ENCODE measurements around the gene DCX.
A peak's percentile ranks its signal among the peaks of the same experiment; 100 is the strongest.

DCX gene

DNA sequence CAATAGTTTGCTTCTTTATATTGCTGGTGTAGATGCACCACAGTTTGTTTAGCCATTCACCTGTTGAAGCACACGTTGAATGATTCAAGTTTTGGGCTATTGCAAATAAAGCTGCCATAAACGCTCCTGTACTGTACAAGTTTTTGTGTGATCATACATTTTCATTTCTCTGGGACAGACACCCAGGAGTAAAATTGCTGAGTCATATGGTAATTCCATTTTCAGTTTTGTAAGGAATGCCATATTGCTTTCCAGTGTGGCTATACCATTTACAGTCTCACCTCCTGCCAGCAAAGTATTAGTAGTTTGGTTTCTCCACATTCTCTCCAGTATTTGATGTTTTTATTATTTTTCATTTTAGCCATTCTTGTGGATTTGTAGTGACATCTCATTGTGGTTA, 109.7 kb downstream of the DCX start:
- DNase-seq = no peak

GRCh38 chrX:111288841-111289240, 123.2 kb downstream of the DCX start:
- no peak for DNase-seq

DNA sequence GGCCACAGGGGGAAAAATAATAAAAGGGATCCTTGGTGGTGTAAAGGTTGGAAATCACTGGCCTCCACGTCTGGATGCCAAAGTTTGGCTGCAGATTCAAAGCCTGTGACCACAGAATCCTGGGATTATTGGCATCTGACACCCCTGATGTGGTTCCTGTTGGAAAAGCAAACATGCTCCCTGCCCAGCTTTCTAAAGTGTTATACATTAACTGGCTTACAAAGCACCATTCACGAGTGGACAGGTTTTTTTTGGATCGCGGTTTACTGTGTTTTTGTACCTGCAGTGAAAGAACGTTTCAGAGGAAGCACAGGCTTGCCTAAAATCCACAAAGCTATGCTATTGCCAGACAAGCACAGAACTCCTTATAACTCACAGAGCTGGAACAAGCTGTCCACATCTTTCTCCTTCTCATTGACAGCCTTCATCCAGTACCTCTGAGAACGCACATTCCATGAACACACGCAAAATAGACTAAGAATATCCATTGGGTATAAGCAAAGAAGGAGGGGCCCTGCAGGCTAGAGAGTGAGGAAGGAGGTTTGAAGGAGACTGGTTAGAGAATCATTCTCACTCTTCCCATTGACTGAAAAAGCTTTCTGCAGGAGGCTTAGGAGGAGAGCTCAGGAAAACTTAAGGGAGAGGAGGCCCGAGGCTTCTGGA, 127.2 kb downstream of the DCX start:
- DNase-seq = no peak

GRCh38 chrX:111283446-111283845, 128.5 kb downstream of the DCX start:
- no peak for DNase-seq

DNA sequence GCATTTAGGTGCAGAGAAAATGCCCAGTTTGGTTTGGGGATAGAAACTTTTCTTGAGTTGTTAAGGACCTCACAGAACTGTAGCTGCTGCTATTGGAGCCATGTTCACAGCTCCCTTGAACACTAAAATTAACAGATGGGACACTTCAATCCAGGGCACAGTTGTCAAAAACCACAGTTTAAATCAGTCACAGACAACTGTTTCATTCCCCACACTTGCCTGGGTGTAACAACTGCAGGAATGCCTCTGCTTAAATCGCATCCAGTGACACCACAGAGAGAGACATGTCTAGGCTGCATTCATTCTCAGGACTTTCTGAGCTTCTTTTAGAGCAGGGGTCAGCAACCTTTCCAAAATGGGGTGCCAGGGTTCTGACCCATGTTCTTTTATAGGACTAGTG, 129.0 kb downstream of the DCX start:
- no peak for DNase-seq

DNA sequence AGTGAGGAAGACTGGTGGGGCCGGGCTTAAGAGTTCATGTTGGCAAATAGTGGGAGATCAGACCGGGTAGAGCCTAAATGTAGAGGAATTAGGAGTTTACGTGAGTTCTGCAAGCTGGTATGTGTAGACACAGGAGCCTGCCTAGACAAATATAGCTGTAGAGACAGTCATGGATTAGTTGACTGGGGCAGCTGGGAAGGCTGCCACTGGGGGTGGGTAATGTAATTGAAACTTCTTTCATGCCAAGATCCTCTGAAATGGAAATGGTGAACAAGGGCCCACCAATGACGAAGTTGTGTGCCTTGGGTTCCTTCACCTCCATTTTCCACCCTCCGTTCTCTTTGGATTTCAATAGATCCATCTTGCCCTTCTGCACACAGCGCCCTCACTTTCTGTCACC, 129.9 kb downstream of the DCX start:
- DNase-seq = no peak

DNA sequence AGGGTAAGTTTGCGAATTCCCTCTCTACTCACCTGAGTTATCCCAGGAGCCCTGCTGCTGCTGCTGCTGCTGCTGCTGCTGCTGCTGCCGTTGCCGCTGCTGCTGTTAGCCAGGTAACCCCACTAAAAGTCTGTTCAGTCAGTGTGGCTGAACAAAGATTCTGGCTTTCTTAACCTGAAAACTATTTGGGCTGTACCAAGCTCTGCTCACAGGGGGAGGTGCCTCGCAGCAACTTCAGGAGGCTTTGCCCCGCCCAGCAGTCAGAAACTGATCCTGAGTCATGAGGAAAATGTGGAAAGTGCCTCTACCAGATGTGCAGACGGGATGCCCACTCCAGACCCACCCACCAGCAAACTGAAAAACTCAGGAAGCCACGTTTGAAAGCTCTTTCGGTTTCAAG, 141.7 kb downstream of the DCX start, which contains the start of gene CAPN6:
CAPN6 (minus strand) TSS at position 145 of the 400 bp plus-strand sequence. CDS start 6,547 bp downstream, outside the sequence.
- DNase-seq = no peak

GRCh38 chrX:111268506-111268905, 143.5 kb downstream of the DCX start:
- DNase-seq = no peak

- peak in 1 of 2 experiments; percentile 2 for DNase-seq
These were observed 146.5 kb downstream of the DCX start for GRCh38 chrX:111265486-111265885.

DNA sequence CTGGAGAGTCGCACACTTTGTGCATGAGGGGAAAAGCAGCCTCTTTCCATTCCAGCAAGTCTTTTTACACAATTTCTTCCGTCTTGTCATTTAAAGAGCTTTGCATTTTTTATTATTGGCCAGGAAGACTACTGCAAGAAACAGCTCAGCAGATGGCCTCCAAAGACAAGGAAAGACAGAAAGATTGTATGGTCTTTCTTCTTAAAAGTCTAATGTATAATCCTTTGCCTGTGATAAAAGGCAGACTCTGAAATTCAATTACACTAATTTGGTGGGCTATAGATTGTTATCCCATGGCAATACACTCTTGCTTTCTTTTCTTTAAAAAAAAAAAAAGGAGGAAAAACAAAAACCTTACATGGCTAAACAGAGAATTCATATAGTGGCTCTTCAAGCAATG, 147.6 kb downstream of the DCX start:
- no peak for DNase-seq

DNA sequence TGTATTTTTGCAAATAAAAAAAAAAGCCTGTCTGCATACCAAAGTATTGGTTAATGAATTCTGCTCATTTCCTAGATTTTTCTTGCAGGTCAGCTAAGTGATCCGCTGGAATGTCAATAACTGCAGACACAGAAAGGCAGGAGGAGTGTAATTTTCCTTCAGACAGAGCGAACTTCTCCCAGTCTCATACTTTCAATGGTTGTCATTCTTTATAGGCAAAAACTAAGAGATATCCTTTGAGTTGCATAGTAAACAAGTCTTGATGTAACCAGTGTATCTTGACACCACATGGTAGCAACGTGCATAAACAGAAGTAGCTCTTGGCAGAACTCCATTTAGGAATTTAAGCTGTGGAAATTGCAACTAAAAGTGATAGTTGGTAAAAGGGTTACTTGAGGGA, 149.9 kb downstream of the DCX start:
- no peak for DNase-seq

DNA sequence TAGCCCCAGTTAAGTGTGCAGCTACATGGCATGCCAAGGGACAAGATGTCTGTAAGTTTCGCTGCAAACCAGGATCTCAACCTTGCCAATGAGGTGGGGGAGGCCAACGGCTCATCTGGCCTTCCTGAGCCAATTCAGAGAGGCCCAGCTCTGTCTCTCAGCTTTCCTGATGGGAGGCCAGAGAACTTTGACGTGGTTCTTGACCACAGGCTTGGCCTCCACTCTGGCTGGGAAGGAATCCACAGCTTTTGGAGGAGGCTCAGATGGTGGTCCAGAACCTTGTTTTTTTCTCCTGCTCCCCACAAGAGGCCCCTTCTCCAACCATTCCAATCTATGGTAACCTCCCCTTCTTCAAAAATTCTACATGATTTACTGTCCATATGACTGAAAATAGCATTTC, 151.5 kb downstream of the DCX start:
- no peak for DNase-seq

GRCh38 chrX:111259559-111259958, 152.4 kb downstream of the DCX start:
- no peak for DNase-seq

DNA sequence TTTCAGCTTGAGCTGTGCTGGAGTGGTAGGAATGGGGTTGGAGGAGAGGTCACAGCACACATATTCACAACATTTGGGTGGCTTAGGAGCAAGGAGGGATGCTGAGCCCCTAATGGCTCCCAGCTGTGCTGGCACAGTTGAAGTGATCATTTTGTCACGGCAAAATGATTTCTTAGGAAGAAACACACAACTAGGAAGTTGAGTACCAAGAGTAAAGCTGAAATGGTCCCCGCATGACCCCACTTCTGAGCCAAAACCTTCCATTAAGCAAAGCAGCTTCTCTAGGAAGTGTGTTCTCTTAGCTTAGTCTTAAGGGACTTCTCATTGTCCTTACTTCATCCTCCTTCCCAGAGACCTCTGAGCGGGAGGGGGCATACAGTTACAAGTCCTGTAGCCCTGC, 154.3 kb downstream of the DCX start:
- DNase-seq = no peak

GRCh38 chrX:111254896-111255693, 156.9 kb downstream of the DCX start:
- no peak for DNase-seq

DNA sequence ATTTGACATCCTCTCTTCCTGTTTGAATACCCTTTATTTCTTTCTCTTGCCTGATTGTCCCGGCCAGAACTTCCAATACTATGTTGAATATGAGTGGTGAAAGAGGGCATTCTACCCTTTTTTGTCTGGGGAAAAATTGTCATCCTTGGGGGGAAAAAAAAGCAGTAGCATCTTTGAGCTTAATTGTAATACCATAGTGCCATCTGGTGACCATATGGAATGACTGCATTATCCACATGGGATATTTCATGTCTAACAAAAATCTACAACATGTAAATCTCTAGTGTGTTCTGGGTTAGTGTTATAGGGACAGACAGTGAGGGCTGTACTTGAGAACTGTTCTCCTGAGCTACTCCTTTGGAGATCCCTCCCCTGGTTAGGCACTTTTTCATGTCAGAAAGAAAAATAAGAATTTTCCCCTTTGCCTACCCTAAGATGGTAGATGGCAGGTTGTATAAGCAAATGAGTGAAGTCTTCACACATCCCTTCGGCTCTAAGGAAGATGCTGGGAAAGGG, 167.7 kb downstream of the DCX start:
- peak in 1 of 2 experiments; percentile 31 for DNase-seq
